ENCODE results near the gene N4BP2L2.

N4BP2L2 gene

GRCh38 chr13:32425158-32425557 lies 113.4 kb downstream of the N4BP2L2 start:
- no peak for DNase-seq (ENCODE audit: low read depth)

DNA sequence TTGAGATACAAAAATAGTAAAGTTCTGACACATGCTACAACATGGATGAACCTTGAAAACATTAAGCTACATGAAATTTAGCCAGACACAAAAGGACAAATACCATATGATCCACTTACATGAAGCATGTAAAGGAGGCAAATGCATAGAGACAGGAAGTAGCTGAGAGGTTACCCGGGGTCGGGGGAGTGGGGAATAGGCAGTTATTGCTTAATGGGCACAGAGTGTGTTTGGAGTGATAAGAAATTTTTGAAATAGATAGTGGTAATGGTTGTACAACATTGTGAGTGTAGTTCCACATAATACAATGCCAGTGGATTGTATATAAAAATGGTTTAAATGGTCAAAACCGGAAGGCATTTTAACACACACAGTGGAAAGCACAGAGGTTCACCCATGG lies 115.0 kb downstream of the N4BP2L2 start:
- no peak for DNase-seq (ENCODE audit: low read depth)

GRCh38 chr13:32419862-32420261 lies 118.7 kb downstream of the N4BP2L2 start:
- DNase-seq (ENCODE audit: low read depth), result no peak

- DNase-seq (ENCODE audit: low read depth), result no peak
Measured at GRCh38 chr13:32417995-32418394, 120.6 kb downstream of the N4BP2L2 start.

DNA sequence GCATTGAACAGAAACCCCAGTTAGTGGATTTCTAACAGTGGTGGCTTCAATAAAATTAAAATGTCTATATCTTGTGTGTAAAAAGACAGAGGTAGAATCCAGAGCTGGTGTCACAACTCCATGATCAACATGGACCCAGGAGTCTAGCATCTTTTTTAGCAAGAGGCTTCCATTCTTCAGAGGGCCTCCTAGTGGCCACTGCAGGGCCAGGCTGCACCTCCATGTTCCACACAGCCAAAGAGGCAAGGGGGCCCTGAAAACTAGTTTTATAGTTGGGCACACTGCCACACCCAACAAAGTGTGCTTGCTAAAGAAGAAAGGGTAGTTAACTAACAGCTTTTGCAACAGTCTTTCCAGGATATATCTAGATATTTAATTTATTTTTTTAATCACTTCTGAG lies 123.6 kb downstream of the N4BP2L2 start:
- no peak for DNase-seq (ENCODE audit: low read depth)

DNA sequence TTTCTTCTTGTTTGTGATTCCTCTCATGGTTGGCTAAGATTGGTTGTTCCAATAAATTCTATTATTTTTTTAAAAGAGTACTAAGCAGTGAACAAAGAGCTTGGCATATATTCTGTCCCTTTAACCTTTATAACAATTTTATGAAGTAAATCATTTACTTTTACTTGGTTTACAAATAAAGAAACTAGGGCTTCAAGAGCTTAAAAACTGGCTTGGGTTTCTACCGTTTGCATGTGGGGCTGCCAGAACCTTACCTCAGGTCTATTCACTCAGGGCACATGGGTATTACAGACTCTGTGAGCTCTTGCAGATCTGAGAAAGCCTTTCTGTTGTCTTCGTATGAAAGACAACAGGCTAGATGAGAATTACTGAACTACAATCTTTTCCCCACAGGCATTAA lies 124.0 kb downstream of the N4BP2L2 start:
- no peak for DNase-seq (ENCODE audit: low read depth)

- DNase-seq (ENCODE audit: low read depth), result no peak
Measured at GRCh38 chr13:32413284-32413683, 125.3 kb downstream of the N4BP2L2 start.

DNA sequence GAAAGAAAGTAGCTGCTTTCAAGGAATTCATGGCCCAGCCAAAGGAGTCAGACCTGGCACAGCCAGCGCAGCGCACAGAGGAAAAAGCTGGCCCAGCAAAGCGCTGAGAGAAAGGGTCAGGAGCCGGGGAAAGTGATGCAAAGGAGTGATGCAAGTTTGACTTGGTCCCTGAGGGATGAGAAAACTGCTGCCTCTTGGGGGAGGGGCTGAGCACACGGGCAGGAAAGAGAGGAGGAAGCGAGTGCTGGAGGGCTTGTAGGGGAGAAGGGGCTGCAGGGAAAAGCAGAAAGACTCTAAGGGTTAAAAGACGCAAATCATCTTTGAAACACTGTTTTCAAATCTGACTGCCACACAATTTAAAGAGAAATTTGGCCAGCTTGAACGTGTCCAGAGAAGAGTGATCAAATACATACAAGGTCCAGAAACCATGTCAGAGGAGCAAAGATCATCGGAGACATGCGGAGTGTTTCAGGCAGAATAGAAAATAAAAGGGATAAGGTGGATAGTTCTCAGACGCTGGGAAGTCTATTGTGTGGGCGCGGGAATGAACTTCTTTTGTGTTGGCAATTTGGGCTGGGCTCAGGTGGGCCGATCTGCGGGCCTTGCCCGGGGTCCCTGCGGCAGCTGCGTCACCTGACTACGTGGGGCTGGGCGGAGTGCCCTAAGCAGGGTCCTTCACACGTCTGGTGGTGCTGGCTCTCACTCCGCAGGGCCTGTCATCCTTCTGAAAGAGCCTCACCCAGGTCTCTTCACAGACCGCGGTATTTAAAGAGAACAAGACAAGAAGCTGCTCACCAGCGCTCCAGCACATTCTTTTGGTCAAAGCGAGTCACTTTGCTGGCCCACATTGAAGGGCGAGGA lies 128.8 kb downstream of the N4BP2L2 start:
- DNase-seq (ENCODE audit: low read depth), result no peak

GRCh38 chr13:32409001-32409313 lies 129.6 kb downstream of the N4BP2L2 start:
- DNase-seq (ENCODE audit: low read depth), result no peak

GRCh38 chr13:32408296-32409000 lies 130.1 kb downstream of the N4BP2L2 start:
- no peak for DNase-seq (ENCODE audit: low read depth)

DNA sequence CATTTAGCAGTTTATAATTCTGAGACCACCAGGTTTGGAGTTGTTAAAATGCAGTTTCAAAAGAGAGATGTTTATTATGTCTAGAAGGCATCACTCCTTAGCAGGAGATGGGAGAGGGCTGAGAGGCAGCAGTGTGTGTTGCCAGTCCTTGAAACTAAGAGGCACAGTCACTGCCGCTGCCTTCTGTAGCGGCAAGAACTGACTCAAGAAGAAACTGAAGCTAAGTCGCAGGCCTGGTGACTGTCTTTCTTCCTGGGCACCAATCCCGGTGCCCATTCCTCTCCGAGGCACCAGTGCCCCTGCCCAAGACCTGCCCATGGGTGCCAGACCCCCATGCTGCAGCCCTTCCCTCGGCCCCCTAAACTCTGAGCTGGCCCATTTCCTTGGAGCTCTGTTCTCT lies 130.7 kb downstream of the N4BP2L2 start:
- no peak for DNase-seq (ENCODE audit: low read depth)

DNA sequence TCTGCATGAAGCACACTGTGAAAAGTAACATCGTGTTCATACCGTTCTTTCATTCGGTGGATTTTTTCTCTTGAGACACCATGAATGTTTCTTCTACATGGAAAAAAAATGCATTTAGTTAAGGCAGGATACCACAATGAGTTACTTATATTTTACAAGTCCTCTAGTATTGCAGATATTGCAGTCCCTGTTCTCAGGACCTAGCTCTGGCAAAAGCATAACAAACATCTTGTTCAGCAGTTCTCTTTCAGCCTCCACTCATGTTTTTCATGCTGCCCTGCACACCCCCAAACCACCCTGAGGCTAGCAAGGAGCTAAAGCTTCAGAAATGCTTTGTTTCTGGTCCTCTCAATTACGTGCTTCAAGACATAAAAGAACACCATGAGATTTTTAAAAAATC lies 135.5 kb downstream of the N4BP2L2 start:
- DNase-seq (ENCODE audit: low read depth), result no peak

DNA sequence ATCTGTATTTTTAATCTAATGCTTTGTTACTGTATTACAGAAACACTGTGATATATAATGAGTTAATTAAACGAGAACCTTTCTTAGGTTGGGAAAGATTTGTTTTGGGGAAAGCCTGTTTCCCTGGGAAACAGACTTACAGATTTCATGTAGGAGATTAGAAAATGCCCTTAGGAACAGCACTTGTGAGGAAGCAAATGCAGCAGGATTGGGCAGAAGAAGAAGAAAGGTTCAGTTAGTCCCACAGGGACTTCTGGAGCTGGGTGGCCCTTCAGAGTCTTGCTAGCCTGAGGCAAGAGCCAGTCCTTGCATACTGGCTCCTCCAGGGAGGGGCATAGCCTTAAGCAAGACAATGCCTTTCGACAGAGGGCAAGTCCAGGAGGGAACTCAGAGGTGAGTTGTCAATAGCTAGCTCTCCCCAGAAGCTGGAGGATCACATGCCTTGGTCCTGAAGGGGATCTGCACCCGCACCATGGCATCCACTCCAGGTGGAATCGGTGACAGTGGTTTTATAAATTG lies 147.4 kb downstream of the N4BP2L2 start:
- no peak for DNase-seq (ENCODE audit: low read depth)

DNA sequence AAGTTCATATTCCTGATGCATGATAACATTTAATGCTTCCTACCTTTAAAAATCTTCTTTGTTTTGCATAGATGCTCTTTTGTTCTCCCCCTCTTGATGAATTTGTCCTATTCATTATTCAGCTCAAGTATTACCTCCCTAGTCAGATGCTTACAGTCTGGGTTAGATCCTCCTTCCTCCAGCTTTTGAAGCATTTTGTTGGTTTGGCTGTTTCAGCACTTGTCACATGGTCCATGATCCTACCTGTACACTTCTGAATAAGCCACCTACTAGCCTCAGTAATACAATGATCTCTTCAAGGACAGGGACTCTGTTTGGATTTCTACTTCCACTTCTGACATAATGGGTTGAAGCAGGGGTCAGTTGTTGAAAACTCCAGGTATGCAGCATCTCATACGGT lies 148.1 kb downstream of the N4BP2L2 start:
- DNase-seq (ENCODE audit: low read depth), result no peak

GRCh38 chr13:32390048-32390447 lies 148.5 kb downstream of the N4BP2L2 start:
- DNase-seq (ENCODE audit: low read depth), result no peak

- DNase-seq (ENCODE audit: low read depth), result no peak
Measured at GRCh38 chr13:32385410-32385809, 153.2 kb downstream of the N4BP2L2 start.

DNA sequence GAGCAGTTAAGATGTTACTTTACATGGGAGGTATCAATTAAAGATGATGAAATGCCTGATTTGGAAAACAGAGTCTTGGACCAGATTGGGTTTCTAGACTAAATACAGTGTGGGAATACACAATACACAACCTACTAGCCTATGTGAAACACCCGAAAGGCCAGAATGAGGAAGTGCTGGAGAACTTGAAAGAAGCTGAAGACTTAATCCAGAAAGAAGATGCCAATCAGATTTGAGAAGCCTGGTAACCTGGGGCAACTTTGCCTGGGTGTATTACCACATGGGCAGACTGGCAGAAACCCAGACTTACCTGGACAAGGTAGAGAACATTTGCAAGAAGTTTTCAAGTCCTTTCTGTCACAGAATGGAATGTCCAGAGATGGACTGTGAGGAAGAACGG lies 153.9 kb downstream of the N4BP2L2 start:
- DNase-seq (ENCODE audit: low read depth), result no peak

DNA sequence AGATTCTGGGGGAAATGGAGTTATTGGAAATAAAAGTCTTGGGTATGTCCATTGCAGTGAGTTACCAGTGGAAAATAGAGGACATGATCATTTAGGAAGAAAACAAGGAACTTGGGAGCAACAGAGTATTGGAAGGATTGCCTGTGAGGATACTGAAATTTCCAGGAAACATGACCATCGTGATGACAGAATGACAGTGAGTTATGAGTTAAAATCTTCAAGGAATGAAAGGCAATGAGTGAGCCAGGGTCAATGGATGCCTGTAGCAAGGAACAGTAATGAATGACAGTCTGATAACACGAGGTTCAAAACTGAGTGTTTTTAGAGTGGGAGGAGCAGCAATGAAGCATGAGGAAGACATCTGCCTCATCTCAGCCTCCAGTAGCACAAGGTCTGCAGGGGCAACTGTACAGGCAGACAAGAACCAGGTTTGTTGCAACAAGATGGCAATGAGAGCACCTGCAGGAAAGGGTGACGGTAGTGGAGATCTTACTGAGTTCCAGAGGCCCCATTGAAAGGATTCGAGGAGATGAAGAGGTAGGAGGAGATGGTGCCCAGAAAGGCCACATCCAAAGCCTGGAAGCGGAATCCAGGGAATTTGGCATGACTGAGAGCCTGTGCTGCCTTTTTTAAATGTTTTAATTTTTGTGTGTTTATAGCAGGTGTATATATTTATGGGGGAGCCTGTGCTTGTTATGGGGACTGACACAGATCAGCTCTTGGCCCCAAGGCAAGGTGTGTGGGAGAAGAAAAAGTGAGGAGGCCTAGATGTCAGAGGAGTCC lies 154.6 kb downstream of the N4BP2L2 start:
- no peak for DNase-seq (ENCODE audit: low read depth)
